Renal pelvis (tissue), 4 donors: Measurements from ENCODE around the gene FSTL1. TPM values are rescaled to one million over a fixed set of nuclear protein-coding genes. Genes with fewer than 3 reads are reported as not detected.

Experiments
- DNase-seq: peaks from one replicate; pipeline ENCODE4 v3.0.0-alpha.2; 2013
- polyA plus RNA-seq, 3 donors: library from polyadenylated mRNA; unstranded; fragments of 120-200 nt; gene quantifications; one replicate each; pipeline ENCODE4 v1.2.1, GENCODE V29; 2013; ENCODE audit not compliant: insufficient read length in 3 of 3

Gene FSTL1
- polyA plus RNA-seq, 3 donors, result 470 to 549 (median 480) TPM

GRCh38 chr3:120442975-120443517 is 7.7 kb downstream of the FSTL1 start:
- no peak for DNase-seq

DNA sequence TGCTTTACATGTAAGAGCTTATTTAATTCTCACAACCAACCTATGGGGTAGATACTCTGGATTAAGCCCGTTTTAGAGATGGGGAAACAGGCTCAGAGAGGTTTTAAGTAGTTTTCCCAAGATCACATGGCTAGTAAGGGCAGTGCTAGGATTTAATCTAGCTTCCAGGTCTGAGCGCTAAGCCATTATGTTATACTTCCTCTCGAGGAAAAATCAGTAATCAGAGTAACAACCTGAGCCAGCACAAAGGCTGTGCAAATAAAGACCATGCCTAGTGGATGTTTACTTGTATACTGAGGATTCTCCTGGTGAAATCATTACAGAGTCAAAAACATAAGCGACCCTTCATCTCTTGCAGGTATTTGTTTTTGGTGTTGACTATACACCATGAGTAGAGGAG is 9.0 kb downstream of the FSTL1 start:
- DNase-seq, result no peak

DNA sequence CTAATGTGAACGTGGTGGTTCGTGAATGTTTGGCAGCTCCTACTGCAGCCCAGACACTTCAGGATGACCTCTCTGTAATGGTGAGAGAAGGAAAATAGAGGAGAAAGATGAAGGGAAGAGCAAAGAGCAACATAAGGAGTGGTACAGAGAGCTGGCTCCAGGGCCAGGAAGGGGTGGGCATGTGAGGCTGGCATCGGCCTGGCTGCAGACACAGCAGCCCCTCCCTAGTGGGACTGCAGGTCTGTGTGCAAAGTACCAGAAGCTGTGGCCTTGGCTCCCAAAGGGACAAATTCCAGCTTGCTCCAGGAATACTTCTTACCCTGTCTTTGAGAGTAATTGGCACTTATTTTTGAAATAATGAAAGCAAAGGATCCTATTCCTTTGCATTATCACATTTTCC is 10.0 kb downstream of the FSTL1 start:
- no peak for DNase-seq

- no peak for DNase-seq
These were observed 10.6 kb downstream of the FSTL1 start for GRCh38 chr3:120440001-120440703.

GRCh38 chr3:120438665-120439370 is 12.0 kb downstream of the FSTL1 start:
- DNase-seq, result peak; percentile 80

DNA sequence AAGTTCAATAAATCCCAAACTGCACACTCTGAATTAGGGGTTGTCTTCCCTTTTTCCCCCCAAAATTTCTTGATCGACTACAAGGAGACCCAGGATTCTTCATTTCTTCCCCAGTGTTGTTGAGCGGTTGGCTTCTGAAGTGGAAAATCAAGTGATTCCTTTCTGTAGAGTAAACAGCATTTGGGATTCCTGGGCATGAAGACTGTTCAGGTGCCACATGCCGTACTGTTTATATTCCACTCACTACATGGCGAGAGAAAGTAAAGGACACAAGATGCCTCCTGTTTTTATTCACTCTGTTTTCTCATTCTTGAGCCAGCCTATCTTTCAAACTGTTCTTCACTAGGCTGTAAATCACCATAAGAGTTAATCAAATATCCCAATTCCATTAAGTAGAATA is 12.6 kb downstream of the FSTL1 start:
- DNase-seq, result no peak

GRCh38 chr3:120437559-120437958 is 13.2 kb downstream of the FSTL1 start:
- DNase-seq, result no peak

GRCh38 chr3:120436523-120437050 is 14.2 kb downstream of the FSTL1 start:
- DNase-seq, result no peak

GRCh38 chr3:120435621-120436020 is 15.2 kb downstream of the FSTL1 start:
- DNase-seq, result no peak

- no peak for DNase-seq
These were observed 17.0 kb downstream of the FSTL1 start for GRCh38 chr3:120433662-120434331.

GRCh38 chr3:120432150-120432860 is 18.5 kb downstream of the FSTL1 start:
- peak; percentile 79 for DNase-seq

- no peak for DNase-seq
These were observed 20.9 kb downstream of the FSTL1 start for GRCh38 chr3:120429921-120430361.

DNA sequence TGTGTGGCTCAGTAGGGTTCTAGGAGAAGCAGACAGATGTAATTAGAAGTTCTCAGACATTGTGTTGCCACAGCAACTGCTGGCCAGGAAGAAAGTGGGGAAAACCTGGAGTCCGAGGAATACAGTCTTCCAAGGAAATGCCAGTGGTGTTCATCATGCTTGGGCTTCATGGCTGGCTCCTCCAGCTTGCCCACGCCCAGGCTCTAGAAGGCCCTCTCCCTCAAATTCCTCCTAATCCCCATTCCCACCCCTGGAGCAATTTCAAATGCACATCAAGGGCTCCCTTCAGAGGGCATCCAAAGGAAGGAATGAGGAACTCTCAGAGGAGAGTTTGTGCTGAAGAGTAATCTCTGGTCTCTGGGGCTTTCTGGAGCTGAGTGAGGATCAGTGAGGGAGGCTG is 21.9 kb downstream of the FSTL1 start:
- DNase-seq, result no peak

DNA sequence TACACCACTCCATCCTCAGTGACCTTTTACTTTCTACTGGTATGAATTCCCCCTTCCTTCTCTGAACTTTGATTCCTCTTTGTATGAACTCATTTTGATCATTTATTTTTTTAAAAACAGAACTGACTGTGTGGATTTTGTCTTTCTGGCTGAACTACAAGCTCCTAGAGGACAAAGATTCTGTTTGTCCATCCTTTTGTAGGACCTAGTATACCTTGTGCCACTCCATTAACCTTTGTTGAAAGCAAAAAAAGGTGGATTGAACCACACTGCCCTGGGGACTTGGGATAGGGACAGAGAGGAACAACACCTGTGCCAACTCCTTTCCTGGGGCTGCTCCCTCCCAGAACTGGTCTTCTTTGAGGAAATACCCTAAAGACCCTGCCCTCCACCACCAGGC is 23.6 kb downstream of the FSTL1 start:
- no peak for DNase-seq

- peak; percentile 77 for DNase-seq
These were observed 25.1 kb downstream of the FSTL1 start for GRCh38 chr3:120425572-120426250.

- DNase-seq, result no peak
These were observed 25.7 kb downstream of the FSTL1 start for GRCh38 chr3:120424976-120425570.

DNA sequence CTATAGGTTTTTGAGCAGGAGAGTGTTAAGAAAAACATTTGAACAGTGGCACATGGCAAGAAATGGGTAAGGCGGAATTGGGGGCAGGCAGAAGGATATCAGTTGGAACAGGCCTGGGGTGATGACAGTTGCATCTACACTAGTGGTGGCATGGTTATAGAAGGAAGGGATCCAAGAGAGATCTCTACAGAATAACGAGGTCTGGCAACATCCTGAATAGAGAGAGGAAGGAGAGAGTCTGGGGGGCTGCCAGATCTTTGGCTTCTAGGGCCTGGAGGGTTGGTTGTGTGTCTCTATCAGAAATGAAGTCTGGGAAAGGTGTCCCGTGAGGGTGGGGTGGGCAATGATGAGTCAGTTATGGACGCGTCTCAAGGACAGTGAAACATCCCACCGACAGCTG is 26.3 kb downstream of the FSTL1 start:
- no peak for DNase-seq

- DNase-seq, result no peak
These were observed 27.4 kb downstream of the FSTL1 start for GRCh38 chr3:120423432-120423831.

DNA sequence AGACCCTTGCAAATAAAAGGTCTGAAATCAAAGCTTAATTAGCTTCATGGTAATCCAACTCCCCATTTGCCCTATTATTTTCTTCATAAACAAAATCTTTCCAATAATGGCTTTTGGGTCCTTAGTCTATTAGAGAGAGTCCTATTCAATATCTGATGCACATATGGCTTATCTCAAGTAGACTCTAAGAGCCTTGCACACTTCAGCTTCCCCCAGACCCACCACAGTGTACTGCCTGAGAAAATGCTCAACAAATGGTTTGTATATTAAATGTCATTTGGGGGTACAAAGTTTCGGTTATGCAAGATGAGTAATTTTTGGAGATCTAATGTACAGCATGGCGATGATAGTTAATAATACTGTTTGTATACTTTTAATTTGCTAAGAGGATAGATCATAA is 28.9 kb downstream of the FSTL1 start:
- no peak for DNase-seq

DNA sequence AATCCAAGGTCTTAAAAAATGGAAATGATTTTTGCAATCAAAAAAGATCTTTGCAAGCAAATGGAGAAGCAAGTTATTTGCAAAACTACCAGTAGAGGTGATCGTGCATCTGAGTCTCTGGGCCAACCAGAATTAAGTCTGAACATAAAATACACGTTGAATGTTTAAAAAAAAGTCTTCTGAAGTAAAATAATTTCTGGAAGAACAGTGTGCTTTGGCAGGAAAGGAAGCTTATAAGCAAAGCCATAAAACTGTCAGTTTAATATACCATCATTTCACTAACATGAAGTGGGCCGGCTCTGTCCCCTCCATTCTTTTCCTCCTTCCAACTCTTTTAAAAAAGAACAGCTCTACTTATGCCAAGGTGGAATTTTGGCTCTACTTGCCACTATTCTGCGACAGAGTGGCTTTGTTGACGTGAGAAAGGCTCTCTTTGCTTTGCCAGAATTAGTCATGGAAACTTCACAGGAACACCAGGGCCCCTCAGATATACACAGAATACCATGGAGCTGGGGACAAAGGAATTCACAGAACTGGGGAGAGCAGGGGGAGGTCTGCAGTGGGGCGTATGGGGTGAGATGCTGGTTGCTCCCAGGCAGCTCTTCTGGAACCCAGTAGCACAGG is 29.8 kb downstream of the FSTL1 start:
- DNase-seq, result no peak
